ENCODE results near the gene AKR7A2.
"Not testable (repeated sequence)": the region's sequence is repeated elsewhere in the genome, so short reads cannot be mapped to it uniquely, and the experiment has no call there.

Gene AKR7A2

DNA sequence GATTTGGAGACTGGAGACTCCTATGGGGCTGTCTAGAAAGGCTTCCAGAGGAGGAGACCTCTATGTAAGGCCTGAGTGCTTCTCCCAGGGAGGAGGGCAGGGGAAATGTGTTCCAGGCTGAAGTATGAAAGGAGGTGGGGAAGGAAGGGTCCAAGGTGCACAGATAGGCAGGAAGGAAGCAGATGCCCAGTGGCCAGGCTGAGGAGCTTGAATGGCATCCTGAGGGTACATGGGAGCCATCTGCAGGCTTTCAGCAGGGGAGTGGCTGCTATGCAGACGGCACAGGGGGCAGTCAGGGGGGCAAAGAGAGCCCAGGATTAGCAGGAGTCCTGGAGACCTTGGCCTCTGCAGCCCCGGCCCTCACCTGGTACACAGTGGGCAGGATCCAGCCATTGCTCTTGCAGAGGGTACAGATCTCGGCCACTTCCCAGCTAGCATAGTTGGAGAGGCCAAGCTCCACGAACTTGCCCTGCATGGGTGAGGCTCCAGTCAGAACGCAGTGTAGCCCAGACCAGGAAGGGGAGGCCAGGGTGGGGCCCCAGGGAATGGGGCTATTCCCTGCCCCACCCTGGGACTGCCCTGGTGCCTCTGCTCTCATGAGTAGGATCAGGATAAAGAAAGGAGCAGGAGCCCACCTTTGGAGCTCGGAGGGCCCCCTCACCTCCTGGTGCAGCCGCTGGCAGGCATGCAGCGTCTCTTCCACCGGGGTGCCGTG is 4.0 kb downstream of the AKR7A2 start:
- in situ Hi-C loops (cut with MboI; ENCODE audit: low sequenced_read_pairs) = no loop called here

GRCh38 chr1:19306941-19307340 is 5.0 kb downstream of the AKR7A2 start:
- in situ Hi-C loops (cut with MboI; ENCODE audit: low sequenced_read_pairs) = no loop called here

- in situ Hi-C loops (cut with MboI; ENCODE audit: low sequenced_read_pairs) = no loop called here
These were observed 6.1 kb downstream of the AKR7A2 start for GRCh38 chr1:19305880-19306279.

- in situ Hi-C loops (cut with MboI; ENCODE audit: low sequenced_read_pairs) = not testable (repeated sequence)
These were observed 7.9 kb downstream of the AKR7A2 start for GRCh38 chr1:19304081-19304480.

GRCh38 chr1:19300211-19300610 is 11.7 kb downstream of the AKR7A2 start:
- in situ Hi-C loops (cut with MboI; ENCODE audit: low sequenced_read_pairs) = no loop called here

- in situ Hi-C loops (cut with MboI; ENCODE audit: low sequenced_read_pairs) = no loop called here
These were observed 17.3 kb downstream of the AKR7A2 start for GRCh38 chr1:19294638-19295037.

GRCh38 chr1:19289244-19289643 is 22.7 kb downstream of the AKR7A2 start:
- in situ Hi-C loops (cut with MboI; ENCODE audit: low sequenced_read_pairs) = no loop called here

DNA sequence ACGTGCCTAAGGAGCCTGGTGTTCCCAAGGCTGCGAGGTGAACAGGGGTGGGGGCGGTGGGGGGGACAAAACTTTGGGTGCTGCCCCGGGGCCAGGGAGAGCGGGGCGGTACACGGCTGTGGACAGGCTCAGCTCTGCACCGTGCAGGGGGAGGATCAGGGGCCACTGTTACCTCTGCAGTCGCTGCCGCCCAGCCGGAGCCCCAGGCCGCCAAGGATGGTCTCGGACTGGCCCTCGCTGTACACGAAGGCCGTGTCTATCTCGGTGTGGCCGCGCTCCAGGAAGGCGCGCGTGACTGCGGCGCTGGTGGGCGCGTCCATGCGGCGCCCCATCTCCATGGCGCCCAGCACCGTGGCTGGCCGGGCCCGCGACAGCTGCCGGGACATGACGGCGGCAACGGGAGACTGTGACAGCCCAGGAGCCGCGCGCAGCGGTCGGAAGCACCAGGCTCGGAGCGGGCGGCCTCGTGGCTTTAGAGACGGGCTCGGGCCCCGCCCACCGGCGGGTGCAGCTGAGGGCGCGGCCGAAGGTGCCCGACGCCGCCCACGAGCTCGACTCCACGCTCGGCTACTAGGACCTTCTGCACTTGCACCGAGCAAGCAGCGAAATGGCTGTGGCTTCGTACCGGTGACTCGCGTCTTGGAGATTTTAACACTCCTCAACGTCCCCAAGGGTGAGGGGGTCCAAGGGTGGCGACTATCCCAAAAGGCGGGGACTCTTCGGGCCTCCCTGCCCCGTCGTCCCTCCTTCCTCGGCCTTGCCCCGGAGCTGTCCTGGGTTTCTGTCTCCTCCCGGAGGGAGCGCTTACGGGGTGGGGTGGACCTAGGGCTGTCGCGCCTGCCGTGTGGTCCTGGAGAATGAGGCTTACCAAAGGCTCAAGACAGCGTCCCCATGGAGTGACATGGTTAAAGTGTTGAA is 23.4 kb downstream of the AKR7A2 start, which contains the start of gene AKR7A3:
Gene AKR7A3, minus strand, starts transcription at position 447 of the 918 bp plus-strand sequence. Its CDS starts 61 bp downstream, at position 386.
- in situ Hi-C loops (cut with MboI; ENCODE audit: low sequenced_read_pairs) = not testable (repeated sequence)

DNA sequence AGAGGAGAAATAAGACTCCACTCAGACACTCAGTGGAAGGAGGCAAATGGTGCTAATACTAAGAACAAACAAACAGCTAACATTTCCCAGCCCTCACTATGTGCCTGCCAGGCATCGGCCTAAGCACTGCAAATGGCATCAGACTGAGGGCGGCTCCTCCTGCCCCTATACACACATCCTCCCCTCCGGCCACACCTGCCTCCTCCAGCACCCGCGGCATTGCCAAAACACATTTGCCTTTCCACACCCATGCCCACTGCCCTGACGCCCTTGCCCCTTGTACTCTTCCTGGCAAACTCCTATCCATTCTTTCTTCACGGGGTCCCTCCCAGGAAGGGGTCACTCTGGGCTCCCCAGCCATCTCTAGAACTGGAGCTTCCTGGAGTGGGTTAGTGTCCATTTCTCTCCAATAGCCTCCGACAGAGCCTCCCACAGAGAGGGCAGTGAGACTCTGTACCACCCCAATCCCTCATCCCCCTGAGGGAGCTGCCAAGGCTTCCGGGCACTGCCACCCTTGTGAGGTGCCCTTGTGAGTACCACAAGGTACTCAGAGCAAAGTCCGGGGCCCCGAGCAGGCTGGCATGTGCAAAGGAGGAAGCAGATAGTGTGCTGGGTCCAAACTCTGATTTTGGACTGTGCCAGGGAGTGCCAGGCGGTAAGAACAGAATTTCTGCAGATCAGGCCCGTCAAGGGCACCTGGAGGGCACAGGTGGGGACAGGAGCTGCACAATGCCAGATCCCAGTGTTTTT is 24.3 kb downstream of the AKR7A2 start:
- in situ Hi-C loops (cut with MboI; ENCODE audit: low sequenced_read_pairs) = no loop called here

GRCh38 chr1:19285807-19286206 is 26.1 kb downstream of the AKR7A2 start:
- in situ Hi-C loops (cut with MboI; ENCODE audit: low sequenced_read_pairs) = not testable (repeated sequence)

GRCh38 chr1:19285366-19285765 is 26.6 kb downstream of the AKR7A2 start:
- in situ Hi-C loops (cut with MboI; ENCODE audit: low sequenced_read_pairs) = not testable (repeated sequence)

DNA sequence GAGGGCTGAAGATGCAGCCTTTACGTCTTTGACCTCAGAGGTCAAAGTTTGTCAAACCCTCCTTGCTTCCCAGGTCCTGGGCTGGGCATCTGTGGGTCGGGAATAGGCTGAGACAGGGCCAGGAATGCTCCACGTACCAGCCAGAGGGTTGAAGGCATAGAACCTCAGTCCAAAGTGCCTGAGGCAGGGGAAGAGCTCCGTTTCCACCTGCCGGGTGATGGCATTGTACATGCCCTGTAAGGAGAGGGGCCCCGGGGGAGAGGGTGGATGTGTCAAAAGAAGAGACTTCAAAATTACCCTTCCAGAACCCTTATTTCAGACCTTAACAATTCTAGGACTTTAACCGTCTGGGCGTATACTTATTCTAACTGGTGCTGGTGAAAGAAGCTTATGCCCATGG is 27.1 kb downstream of the AKR7A2 start:
- in situ Hi-C loops (cut with MboI; ENCODE audit: low sequenced_read_pairs) = no loop called here

DNA sequence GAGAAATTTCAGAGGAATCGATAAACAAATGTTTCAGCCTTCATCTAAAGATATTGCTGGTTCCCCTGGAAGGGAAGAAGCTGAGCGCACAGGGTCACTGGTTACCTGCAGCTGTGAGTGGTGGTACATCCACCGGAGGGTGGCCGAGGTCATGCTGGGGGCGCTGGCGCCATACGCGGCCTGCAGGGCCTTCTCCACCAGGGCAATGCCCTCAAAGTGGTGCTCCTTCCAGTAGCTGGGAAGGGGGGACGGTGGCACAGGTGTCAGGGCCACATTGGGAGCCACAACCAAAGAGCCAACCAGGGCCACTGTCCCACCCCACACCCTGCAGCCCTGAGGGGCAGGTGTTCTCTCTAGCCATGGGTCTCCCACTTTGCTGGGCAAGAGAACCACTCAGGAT is 28.1 kb downstream of the AKR7A2 start:
- in situ Hi-C loops (cut with MboI; ENCODE audit: low sequenced_read_pairs) = no loop called here

GRCh38 chr1:19274636-19275035 is 37.3 kb downstream of the AKR7A2 start:
- in situ Hi-C loops (cut with MboI; ENCODE audit: low sequenced_read_pairs) = no loop called here

- in situ Hi-C loops (cut with MboI; ENCODE audit: low sequenced_read_pairs) = not testable (repeated sequence)
These were observed 38.0 kb downstream of the AKR7A2 start for GRCh38 chr1:19273844-19274531.

DNA sequence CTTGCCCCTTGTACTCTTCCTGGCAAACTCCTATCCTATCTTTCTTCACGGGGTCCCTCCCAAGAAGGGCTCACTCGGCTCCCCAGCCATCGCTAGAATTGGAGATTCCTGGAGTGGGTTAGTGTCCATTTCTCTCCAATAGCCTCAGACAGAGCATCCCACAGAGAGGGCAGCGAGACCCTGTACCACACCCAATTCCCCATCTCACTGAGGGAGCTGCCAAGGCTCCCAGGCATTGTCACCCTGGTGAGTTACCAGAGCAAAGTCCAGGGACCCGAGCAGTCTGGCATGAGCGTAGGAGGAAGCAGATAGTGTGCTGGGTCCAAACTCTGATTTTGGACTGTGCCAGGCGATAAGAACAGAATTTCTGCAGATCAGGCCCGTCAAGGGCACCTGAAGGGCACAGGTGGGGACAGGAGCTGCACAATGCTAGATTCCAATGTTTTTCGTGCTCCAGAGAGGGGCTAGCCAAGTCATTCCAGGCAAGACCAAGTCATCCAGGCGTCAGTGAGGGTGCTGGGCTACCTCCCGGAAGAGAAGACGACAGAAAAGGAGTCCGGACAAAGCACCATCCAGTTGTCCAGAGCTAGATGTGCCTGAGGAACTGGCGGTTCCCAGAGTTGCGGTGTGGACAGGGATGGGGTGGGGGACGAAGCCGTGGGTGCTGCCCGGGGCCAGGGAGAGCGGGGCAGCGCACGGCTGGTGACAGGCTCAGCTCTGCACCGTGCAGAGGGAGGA is 38.7 kb downstream of the AKR7A2 start:
- in situ Hi-C loops (cut with MboI; ENCODE audit: low sequenced_read_pairs) = no loop called here

- in situ Hi-C loops (cut with MboI; ENCODE audit: low sequenced_read_pairs) = no loop called here
These were observed 39.9 kb downstream of the AKR7A2 start for GRCh38 chr1:19272064-19272463.

GRCh38 chr1:19270343-19270730 is 41.6 kb downstream of the AKR7A2 start:
- in situ Hi-C loops (cut with MboI; ENCODE audit: low sequenced_read_pairs) = not testable (repeated sequence)

GRCh38 chr1:19269427-19270342 is 42.3 kb downstream of the AKR7A2 start:
- in situ Hi-C loops (cut with MboI; ENCODE audit: low sequenced_read_pairs) = not testable (repeated sequence)
